ENCODE measurements around the gene DDOST. TPM values are rescaled to one million over a fixed set of nuclear protein-coding genes. Genes with fewer than 3 reads are reported as not detected.

The DDOST gene
- total RNA-seq, 6 donors from 2014 or later = 54.5 to 212 (median 141) TPM

DNA sequence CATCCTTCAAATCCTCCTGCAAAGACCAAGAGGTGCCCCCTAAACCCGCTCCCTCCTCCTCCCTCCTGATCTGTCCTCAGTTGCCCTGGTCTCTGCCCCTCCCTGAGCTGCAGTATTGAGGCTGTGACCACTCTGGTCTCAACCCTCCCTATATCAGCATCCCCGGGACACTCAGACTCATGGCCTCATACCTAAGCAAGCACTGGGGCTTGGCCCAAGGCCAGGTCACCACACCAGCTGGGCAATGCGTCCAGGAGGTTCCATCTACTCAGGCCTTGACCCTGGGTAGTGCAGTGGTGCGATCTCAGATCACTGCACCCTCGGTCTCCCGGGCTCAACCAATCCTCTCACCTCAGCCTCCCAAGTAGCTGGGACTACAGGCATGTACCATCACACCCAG, 46.9 kb upstream of the DDOST start:
- DNase-seq (no peak), ATAC-seq (ENCODE audit: low FRiP score in 2 of 2) (peak in 1 of 2 donors; percentile 4)
- no peak overlapping the region for H3K4me3 ChIP-seq
- 73 to 84% methylated on average over 3 to 6 of the region's 6 CpGs for WGBS, 2 donors
- H3K27ac ChIP-seq = no peak overlapping the region
- H3K9me3 ChIP-seq = no peaks in the 10 kb centered on the region
- TF ChIP-seq POLR2AphosphoS5 (IDR thresholded peaks at IDR 0.05) (no peak), POLR2A (IDR thresholded peaks at IDR 0.05) (no peak)
- TF ChIP-seq, protein P1, sequence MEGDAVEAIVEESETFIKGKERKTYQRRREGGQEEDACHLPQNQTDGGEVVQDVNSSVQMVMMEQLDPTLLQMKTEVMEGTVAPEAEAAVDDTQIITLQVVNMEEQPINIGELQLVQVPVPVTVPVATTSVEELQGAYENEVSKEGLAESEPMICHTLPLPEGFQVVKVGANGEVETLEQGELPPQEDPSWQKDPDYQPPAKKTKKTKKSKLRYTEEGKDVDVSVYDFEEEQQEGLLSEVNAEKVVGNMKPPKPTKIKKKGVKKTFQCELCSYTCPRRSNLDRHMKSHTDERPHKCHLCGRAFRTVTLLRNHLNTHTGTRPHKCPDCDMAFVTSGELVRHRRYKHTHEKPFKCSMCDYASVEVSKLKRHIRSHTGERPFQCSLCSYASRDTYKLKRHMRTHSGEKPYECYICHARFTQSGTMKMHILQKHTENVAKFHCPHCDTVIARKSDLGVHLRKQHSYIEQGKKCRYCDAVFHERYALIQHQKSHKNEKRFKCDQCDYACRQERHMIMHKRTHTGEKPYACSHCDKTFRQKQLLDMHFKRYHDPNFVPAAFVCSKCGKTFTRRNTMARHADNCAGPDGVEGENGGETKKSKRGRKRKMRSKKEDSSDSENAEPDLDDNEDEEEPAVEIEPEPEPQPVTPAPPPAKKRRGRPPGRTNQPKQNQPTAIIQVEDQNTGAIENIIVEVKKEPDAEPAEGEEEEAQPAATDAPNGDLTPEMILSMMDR (IDR thresholded peaks at IDR 0.05) = no peak
- H3K4me1 ChIP-seq = no peaks in the 10 kb centered on the region
- no peaks in the 10 kb centered on the region for H3K27me3 ChIP-seq
- no peaks in the 10 kb centered on the region for H3K36me3 ChIP-seq

DNA sequence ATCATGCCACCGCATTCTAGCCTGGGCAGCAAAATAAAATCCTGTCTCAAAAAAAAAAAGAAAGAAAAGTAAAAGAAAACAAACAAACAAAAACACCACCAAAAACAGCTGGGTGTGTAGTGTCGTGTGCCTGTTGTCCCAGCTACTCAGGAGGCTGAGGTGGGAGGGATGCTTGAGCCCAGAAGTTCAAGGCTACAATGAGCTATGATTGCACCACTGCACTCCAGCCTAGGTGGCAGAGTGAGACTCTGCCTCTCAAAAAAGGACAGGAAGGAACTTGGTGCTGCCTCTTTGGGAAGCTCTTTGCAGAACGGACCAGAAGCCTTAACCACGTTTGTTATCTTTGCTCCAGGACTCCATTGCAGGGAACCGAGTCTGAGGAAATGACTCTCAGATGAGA, 45.7 kb upstream of the DDOST start:
- no peak for DNase-seq
- Histone ChIP-seq H3K27me3 (no peaks in the 10 kb centered on the region), H3K4me3 (no peak overlapping the region), H3K4me1 (no peaks in the 10 kb centered on the region), H3K27ac (no peak overlapping the region), H3K9me3 (no peaks in the 10 kb centered on the region), H3K36me3 (no peaks in the 10 kb centered on the region)
- ATAC-seq (ENCODE audit: low FRiP score in 2 of 2) = no peak
- TF ChIP-seq EP300 (IDR thresholded peaks at IDR 0.05) (no peak), POLR2A (IDR thresholded peaks at IDR 0.05) (no peak), POLR2AphosphoS5 (IDR thresholded peaks at IDR 0.05) (no peak)
- TF ChIP-seq, protein P1 (IDR thresholded peaks at IDR 0.05) = no peak
- WGBS, 2 donors = 40 to 54% methylated on average over 5 of the region's 5 CpGs

DNA sequence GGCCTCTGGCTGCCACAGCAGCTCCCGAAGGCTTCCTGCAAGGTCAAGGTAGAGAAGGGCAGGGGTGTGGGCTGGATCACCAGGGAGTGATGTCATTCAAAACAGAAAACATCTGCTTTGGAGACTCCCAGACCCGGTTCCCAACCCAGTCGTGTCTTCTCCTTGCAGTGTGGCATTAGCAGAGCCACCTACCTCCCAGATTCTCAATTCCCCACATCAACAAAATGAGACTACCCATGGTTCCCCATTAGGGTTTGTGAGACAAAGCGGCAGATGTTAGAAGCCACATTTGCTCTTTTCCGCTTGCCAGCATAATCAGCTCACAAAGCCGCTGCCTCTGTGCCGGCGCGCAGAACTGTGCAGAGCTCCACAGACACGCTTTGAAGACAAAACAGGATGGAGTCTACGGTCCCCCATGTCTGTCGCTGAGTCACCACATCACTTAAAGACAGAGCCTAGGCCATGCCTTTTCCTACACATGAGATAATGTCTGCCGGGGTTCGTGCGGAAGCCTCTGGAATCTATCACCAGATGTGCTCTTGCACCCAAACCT, 44.1 kb upstream of the DDOST start:
- DNase-seq (no peak), ATAC-seq (ENCODE audit: low FRiP score in 2 of 2) (no peak)
- H3K36me3 ChIP-seq = no peaks in the 10 kb centered on the region
- H3K4me3 ChIP-seq = no peak overlapping the region
- no peaks in the 10 kb centered on the region for H3K27me3 ChIP-seq
- WGBS, 2 donors = 86 to 92% methylated on average over 14 to 15 of the region's 15 CpGs
- TF ChIP-seq POLR2A (IDR thresholded peaks at IDR 0.05) (no peak), EP300 (IDR thresholded peaks at IDR 0.05) (no peak), POLR2AphosphoS5 (IDR thresholded peaks at IDR 0.05) (no peak)
- TF ChIP-seq, protein P1 (IDR thresholded peaks at IDR 0.05) = no peak
- H3K27ac ChIP-seq = no peak overlapping the region
- no peaks in the 10 kb centered on the region for H3K4me1 ChIP-seq
- H3K9me3 ChIP-seq = no peaks in the 10 kb centered on the region

DNA sequence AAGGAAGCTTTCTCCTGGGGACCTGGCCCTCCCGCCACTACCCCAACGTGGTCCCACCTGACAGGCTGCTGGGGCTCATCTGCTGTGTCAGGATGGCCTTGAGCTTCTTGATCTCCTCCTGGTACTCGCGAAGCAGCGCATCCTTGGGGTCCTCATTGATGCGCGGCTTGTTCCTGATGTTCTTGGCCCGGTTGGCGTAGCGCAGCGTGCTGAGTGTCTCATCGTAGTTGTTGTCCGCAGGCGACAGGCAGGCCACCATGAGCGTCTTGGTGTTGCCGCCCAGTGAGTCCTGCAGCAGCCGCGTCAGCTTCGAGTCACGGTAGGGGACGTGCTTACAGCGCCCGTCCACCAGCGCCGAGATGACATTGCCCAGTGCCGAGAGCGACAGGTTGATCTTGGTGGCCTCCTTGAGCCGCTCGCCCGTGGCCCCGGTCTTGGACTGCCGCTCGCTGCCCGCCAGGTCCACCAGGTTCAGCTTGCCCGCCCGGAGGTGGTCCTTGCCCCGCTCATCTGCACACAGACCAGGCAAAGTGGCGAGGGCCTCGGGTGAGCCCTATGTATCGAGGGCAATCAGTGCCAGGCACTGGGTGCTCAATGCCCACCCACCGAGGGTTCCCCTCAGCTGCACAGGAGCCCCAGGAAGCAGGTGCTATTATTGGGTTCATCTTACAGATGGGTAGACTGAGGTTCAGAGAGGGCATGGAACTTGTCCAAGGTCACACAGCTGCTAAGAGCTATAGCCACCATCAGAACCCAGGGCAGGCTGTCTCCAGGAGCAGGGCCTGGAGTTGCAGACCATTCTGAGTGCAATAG, 43.4 kb upstream of the DDOST start:
- H3K27me3 ChIP-seq = no peaks in the 10 kb centered on the region
- DNase-seq (peak in 1 of 2 donors; percentile 68), ATAC-seq (ENCODE audit: low FRiP score in 2 of 2) (no peak)
- H3K4me3 ChIP-seq = no peak overlapping the region
- H3K27ac ChIP-seq = no peak overlapping the region
- no peaks in the 10 kb centered on the region for H3K36me3 ChIP-seq
- 94% methylated on average over 23 to 41 of the region's 41 CpGs for WGBS, 2 donors
- no peaks in the 10 kb centered on the region for H3K4me1 ChIP-seq
- TF ChIP-seq POLR2AphosphoS5 (IDR thresholded peaks at IDR 0.05) = no peak
- TF ChIP-seq, protein P1 (IDR thresholded peaks at IDR 0.05) = no peak
- TF ChIP-seq EP300 (IDR thresholded peaks at IDR 0.05) = no peak
- TF ChIP-seq POLR2A (IDR thresholded peaks at IDR 0.05) = no peak
- H3K9me3 ChIP-seq = no peaks in the 10 kb centered on the region
